Tibial artery (tissue), 4 donors: ENCODE data around the gene MAD1L1.

Source experiments
- DNase-seq, 2 donors: peaks; one replicate each; pipeline ENCODE4 v3.0.0-alpha.2; 2019
- H3K27ac ChIP-seq, 2 donors: fragments of 200-600 bp; sonication (generic) in 1 of 2; 1 replicate in 1 of 2; 2 replicates in 1 of 2; pipeline ENCODE4 v1.5.1; 2018 to 2019; ENCODE audit warnings: mild to moderate bottlenecking in 1 of 2
- H3K27me3 ChIP-seq, 2 donors: fragments of 200-600 bp; sonication (generic) in 1 of 2; one replicate each; pipeline versions ENCODE4 v1.5.1 to v1.6.0; 2016 to 2019
- H3K36me3 ChIP-seq, 3 donors: fragments of 200-600 bp; sonication (generic) in 2 of 3; one replicate each; pipeline ENCODE4 v1.5.1; 2016 to 2019; ENCODE audit warnings: mild to moderate bottlenecking in 2 of 3
- H3K4me1 ChIP-seq, 4 donors: fragments of 200-600 bp; sonication (generic) in 2 of 4; 1 replicate in 3 of 4; 2 replicates in 1 of 4; pipeline ENCODE4 v1.5.1; 2016 to 2019
- H3K4me3 ChIP-seq, 2 donors: fragments of 200-600 bp; sonication (generic) in 1 of 2; 1 replicate in 1 of 2; 2 replicates in 1 of 2; pipeline ENCODE4 v1.5.1; 2018 to 2019; ENCODE audit warnings: mild to moderate bottlenecking in 2 of 2
- H3K9me3 ChIP-seq, 3 donors: fragments of 200-600 bp; sonication (generic) in 1 of 3; one replicate each; pipeline ENCODE4 v1.5.1; 2016 to 2019
- intact Hi-C: fragments of 100-400 bp; cut with DNase I; formaldehyde crosslinking; loops from one replicate; pipeline ENCODE4 v1.15.0; 2023; ENCODE audit warnings: low total_unique reads
- TF ChIP-seq, protein P1 (sequence below), 2 experiments: fragments of 200-600 bp in 1 of 2; fragments of 450-650 bp in 1 of 2; IDR thresholded peaks; one replicate each; pipeline ENCODE4 v1.5.1; 2017 to 2019; ENCODE audit warnings: antibody characterized with exemption in 2 of 2, mild to moderate bottlenecking in 1 of 2, moderate library complexity in 1 of 2

The MAD1L1 gene

DNA sequence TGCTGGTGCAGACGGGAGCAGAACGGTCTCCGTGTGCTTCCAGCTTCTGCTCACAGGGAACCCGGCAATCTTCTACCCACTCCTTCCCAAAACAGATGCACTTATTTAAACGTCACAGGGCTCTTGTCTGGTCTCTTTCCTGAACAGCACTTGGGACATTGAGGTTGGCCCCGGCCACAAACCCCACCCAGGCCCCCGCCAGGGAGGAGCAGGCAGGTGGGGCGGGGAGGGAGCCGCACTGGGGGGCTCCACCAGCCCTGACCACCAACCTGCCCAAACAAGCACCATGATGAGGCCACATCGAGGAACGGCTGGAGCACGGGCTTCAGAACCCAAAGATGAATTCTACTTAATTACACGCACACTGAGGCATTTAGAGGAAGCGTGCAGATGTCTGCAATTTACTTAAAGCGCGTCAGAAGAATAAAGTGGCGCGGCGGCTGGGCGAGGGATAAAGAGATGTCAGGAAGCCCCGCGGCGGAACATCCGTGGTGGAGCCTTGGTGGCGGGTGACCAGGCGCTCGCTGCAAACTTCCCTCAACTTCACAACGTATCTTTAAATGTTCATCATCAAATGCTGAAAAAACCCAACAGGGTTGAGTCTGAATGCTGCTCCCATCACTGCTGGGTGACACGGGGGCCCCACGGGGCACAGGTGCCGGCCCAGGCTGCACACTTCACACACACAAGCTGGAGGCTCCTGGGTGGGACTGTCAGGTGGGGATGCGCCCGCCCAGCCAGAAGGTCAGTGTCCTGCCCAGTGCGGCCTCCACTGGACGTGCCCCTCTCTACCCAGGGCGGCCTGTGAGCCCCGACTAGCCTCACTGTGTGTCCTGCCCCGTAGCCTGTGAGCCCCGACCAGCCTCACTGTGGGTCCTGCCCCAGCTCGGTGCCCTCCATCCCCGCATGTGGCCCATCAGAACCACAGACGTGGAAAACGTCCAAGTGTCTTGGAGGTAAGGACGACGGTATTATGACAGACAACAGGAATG is 279.2 kb downstream of the MAD1L1 start:
- Histone ChIP-seq H3K27me3 (no peaks in the 10 kb centered on the region), H3K4me3 (no peak overlapping the region), H3K36me3 (peaks cover 0 to 14% (median 13%) of the 10 kb centered on the region in 3 donors), H3K9me3 (no peaks in the 10 kb centered on the region), H3K27ac (no peak overlapping the region), H3K4me1 (no peaks in the 10 kb centered on the region)
- no peak for DNase-seq
- intact Hi-C loops = no loop called here
- TF ChIP-seq, protein P1, sequence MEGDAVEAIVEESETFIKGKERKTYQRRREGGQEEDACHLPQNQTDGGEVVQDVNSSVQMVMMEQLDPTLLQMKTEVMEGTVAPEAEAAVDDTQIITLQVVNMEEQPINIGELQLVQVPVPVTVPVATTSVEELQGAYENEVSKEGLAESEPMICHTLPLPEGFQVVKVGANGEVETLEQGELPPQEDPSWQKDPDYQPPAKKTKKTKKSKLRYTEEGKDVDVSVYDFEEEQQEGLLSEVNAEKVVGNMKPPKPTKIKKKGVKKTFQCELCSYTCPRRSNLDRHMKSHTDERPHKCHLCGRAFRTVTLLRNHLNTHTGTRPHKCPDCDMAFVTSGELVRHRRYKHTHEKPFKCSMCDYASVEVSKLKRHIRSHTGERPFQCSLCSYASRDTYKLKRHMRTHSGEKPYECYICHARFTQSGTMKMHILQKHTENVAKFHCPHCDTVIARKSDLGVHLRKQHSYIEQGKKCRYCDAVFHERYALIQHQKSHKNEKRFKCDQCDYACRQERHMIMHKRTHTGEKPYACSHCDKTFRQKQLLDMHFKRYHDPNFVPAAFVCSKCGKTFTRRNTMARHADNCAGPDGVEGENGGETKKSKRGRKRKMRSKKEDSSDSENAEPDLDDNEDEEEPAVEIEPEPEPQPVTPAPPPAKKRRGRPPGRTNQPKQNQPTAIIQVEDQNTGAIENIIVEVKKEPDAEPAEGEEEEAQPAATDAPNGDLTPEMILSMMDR (IDR thresholded peaks at IDR 0.05) = no peak

DNA sequence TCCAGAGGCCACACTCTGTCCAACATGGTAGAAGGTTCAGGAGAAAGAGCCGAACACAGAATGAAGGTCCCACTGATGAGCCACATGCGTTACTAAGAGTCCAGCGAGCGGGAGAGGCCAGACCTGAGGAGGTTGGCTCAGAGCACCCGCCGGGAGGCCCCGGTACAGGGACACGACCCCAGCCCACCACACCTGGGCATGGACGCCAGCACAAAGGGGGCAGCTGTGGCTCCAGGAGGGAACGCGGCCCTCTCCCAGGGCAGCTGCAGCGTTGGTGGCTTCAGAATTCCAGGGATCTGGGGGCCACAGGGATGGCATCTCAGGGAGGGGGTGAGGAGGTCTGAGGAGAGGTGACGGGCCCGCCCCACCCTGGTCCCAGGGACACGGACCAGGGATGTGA is 280.0 kb downstream of the MAD1L1 start:
- no peaks in the 10 kb centered on the region for H3K9me3 ChIP-seq
- no peak overlapping the region for H3K27ac ChIP-seq
- no peaks in the 10 kb centered on the region for H3K27me3 ChIP-seq
- intact Hi-C loops = no loop called here
- H3K4me1 ChIP-seq = no peaks in the 10 kb centered on the region
- TF ChIP-seq, protein P1 (IDR thresholded peaks at IDR 0.05) = no peak
- H3K4me3 ChIP-seq = no peak overlapping the region
- peaks cover 0 to 14% (median 13%) of the 10 kb centered on the region in 3 donors for H3K36me3 ChIP-seq
- no peak for DNase-seq

DNA sequence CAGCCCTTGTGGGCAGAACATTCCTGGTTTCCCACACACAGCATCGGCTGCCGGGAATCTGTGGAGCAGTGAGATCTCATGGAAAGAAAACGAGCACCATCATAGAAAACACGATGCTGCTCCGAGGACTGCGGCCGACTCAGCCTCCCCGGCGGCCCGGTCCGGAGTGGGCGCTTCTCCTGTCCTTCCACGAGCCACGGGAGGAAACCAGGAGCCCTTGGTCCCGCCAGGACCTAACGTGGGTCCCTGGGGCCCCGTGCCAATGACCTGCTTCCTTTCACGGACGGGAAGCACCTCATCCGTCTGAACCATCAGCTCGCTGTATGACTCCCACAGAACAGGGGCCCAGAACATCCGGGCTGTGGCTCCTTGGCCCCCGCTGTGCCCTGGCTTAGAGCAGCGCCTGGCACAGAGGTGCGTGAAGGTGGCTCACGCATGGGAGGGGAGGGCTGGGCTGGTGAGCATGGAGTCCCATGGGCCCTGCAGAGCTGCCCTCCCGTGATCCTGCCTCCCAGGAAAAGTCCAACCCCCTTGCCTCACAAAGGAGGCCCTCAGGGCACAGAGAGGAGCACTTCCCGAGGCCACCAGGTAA is 280.5 kb downstream of the MAD1L1 start:
- H3K4me3 ChIP-seq = no peak overlapping the region
- TF ChIP-seq, protein P1 (IDR thresholded peaks at IDR 0.05) = no peak
- DNase-seq = no peak
- no peaks in the 10 kb centered on the region for H3K9me3 ChIP-seq
- H3K36me3 ChIP-seq = peaks cover 0 to 12% (median 9%) of the 10 kb centered on the region in 3 donors
- H3K4me1 ChIP-seq = no peaks in the 10 kb centered on the region
- H3K27me3 ChIP-seq = no peaks in the 10 kb centered on the region
- intact Hi-C loops = no loop called here
- no peak overlapping the region for H3K27ac ChIP-seq

DNA sequence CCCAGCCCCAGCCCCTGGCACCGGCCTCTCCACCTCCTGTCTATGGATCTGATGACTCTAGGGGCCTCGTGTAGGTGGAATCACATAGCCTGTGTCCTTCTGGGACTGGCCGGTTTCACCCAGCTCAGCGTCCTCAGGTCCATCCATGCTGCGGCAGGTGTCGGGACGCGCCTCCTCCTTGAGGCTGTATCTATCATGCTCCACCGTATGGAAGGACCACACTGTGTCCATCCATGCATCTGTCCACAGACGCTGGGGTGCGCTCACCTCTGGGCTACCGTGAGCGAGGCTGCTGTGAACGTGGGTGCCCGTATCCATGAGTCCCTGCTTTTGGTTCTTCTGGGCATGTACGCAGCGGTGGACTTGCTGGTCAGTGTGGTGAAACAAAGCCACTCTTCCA is 281.1 kb downstream of the MAD1L1 start:
- intact Hi-C loops = no loop called here
- no peaks in the 10 kb centered on the region for H3K27me3 ChIP-seq
- DNase-seq = no peak
- no peak overlapping the region for H3K27ac ChIP-seq
- H3K4me1 ChIP-seq = no peaks in the 10 kb centered on the region
- TF ChIP-seq, protein P1 (IDR thresholded peaks at IDR 0.05) = no peak
- H3K36me3 ChIP-seq = peaks cover 0 to 5% (median 2%) of the 10 kb centered on the region in 3 donors
- no peaks in the 10 kb centered on the region for H3K9me3 ChIP-seq
- no peak overlapping the region for H3K4me3 ChIP-seq

DNA sequence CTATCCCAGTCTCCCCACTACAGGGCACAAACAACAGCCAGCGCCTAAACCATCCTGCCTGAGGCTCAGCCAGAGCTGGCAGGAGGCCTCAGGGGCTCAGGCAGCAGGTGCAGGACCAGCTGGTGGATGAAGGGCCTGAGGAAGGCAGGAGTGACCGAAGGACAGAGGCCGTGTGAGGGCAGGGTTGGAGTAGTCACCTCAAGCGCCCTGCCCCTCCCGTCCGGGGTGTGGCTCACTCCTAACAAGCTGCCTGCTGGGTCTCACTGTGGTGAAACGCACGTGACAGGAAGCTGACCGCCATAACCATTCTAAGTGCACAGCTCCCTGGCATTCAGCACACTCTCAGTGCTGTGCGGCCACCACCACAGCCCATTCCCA is 281.6 kb downstream of the MAD1L1 start:
- intact Hi-C loops = no loop called here
- no peaks in the 10 kb centered on the region for H3K4me1 ChIP-seq
- no peak overlapping the region for H3K27ac ChIP-seq

More for the DNA sequence above, 281.6 kb downstream of the MAD1L1 start:
- H3K9me3 ChIP-seq = no peaks in the 10 kb centered on the region
- TF ChIP-seq, protein P1 (IDR thresholded peaks at IDR 0.05) = no peak
- H3K27me3 ChIP-seq = no peaks in the 10 kb centered on the region
- DNase-seq = peak in 1 of 2 donors; percentile 46
- no peak overlapping the region for H3K4me3 ChIP-seq
- H3K36me3 ChIP-seq = peaks cover 0 to under 1% (median 0%) of the 10 kb centered on the region in 3 donors
